ENCODE data around the gene CCDC92. TPM values are rescaled to one million over a fixed set of nuclear protein-coding genes. Genes with fewer than 3 reads are reported as not detected.

Gene CCDC92
- total and polyA plus RNA-seq, 2 experiments from 2014 or later, result 16.9 to 60.2 TPM

DNA sequence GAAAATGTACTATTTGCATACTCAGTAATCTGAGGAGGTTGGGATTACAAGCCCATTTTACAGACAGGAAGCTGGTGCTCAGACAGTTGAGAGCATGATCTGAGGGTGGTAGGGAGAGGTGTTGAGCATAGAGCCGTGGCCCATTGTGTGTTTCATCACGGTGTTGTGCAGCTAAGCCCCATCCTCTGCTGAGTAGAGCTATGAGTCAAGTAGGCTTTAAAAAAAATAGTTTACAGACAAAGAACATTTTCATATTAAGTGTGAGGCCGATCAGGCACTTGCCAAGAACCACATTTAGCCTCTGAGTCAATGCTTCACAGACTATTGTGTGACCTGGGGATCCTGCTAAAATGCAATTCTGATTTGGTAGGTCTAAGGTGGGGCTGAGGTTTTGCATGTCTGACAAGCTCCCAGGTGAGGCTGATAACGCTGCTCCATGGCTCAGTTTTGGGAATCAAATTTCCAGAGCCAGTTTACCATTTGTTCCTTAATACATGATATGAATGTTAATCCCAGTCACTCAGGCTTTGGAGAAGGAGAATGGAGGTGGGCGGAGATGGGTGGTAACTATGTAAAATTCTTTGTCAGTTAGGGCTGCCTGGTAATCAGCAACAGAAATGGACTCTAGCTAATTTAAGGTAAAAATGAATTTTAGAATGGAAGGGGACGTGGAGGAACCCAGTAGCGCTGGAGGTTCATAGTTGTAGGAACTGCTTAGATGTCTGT lies 22.6 kb upstream of the CCDC92 start:
- Histone ChIP-seq H3K36me3 (replicated peaks; ENCODE audit: insufficient read depth, low read depth) (no peaks in the 10 kb centered on the region), H3K4me2 (no peak overlapping the region), H3K4me1 (ENCODE audit: insufficient read depth) (peaks cover 52% of the 10 kb centered on the region), H2AFZ (no peak overlapping the region), H4K20me1 (ENCODE audit: insufficient read depth, poor library complexity, severe bottlenecking) (peaks cover 7% of the 10 kb centered on the region), H3K4me3 (no peak overlapping the region), H3K27me3 (no peaks in the 10 kb centered on the region), H3K79me2 (peaks cover 77% of the 10 kb centered on the region), H3K9me3 (ENCODE audit: low read depth) (no peaks in the 10 kb centered on the region), H3K9me2 (replicated peaks; ENCODE audit: insufficient read depth) (no peaks in the 10 kb centered on the region), H3K27ac (no peak overlapping the region)
- 83% methylated on average over 7 of the region's 7 CpGs for WGBS (ENCODE audit: low lambda C conversion rate, missing lambda C conversion rate)
- DNase-seq (ENCODE audit: low spot score), result no peak
- TF ChIP-seq EZH2 (IDR thresholded peaks at IDR 0.05; ENCODE audit: borderline replicate concordance) (no peak), EZH2phosphoT487 (IDR thresholded peaks at IDR 0.05; ENCODE audit: low read depth, severe bottlenecking, unreplicated experiment) (no peak)
- TF ChIP-seq, protein P1, sequence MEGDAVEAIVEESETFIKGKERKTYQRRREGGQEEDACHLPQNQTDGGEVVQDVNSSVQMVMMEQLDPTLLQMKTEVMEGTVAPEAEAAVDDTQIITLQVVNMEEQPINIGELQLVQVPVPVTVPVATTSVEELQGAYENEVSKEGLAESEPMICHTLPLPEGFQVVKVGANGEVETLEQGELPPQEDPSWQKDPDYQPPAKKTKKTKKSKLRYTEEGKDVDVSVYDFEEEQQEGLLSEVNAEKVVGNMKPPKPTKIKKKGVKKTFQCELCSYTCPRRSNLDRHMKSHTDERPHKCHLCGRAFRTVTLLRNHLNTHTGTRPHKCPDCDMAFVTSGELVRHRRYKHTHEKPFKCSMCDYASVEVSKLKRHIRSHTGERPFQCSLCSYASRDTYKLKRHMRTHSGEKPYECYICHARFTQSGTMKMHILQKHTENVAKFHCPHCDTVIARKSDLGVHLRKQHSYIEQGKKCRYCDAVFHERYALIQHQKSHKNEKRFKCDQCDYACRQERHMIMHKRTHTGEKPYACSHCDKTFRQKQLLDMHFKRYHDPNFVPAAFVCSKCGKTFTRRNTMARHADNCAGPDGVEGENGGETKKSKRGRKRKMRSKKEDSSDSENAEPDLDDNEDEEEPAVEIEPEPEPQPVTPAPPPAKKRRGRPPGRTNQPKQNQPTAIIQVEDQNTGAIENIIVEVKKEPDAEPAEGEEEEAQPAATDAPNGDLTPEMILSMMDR (IDR thresholded peaks at IDR 0.05; ENCODE audit: poor library complexity), result no peak

DNA sequence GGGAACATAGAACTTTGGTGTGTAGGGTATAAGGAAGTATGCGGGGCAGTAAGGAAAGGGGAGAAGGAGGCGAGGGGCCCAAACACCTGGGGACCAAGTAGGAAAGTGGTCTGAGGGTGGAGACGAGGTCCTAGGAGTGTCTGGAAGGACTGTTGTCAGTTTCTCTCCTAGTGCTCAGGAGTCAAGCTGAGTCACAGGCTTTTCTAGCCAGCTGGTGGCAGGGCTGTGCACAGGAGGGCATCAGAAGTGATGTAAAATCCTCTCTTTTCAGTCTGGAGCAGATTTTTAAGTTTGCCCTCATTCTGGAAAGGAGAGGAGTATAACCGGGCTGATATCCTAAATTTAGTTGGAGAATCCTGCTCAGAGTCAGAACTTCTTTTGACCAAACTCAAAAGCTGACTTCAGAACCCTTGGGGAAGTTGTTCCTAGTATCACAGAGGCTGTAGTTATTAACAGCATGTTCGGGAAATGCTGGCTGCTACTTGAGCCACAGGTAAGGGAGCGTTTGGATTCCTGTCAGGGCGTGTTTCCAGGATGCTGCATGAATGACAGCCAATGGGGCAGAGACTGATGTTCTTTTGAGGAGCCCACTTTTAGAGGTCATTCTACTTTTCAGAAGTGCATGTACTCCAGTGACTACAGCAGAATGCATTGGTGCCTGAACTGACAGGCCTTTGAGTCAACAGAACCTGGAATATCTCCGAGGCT lies 19.6 kb upstream of the CCDC92 start:
- no peak for DNase-seq (ENCODE audit: low spot score)
- Histone ChIP-seq H3K27me3 (no peaks in the 10 kb centered on the region), H3K4me3 (no peak overlapping the region), H3K9me2 (replicated peaks; ENCODE audit: insufficient read depth) (no peaks in the 10 kb centered on the region), H3K9me3 (ENCODE audit: low read depth) (no peaks in the 10 kb centered on the region), H4K20me1 (ENCODE audit: insufficient read depth, poor library complexity, severe bottlenecking) (peaks cover 7% of the 10 kb centered on the region), H3K4me1 (ENCODE audit: insufficient read depth) (peaks cover 67% of the 10 kb centered on the region), H2AFZ (no peak overlapping the region), H3K36me3 (replicated peaks; ENCODE audit: insufficient read depth, low read depth) (no peaks in the 10 kb centered on the region), H3K4me2 (peak overlapping the region; percentile 47), H3K27ac (peak overlapping the region; percentile 87), H3K79me2 (peaks cover 84% of the 10 kb centered on the region)
- TF ChIP-seq EZH2phosphoT487 (IDR thresholded peaks at IDR 0.05; ENCODE audit: low read depth, severe bottlenecking, unreplicated experiment) (no peak), EZH2 (IDR thresholded peaks at IDR 0.05; ENCODE audit: borderline replicate concordance) (no peak)
- TF ChIP-seq, protein P1 (IDR thresholded peaks at IDR 0.05; ENCODE audit: poor library complexity), result no peak
- 90% methylated on average over 8 of the region's 8 CpGs for WGBS (ENCODE audit: low lambda C conversion rate, missing lambda C conversion rate)

DNA sequence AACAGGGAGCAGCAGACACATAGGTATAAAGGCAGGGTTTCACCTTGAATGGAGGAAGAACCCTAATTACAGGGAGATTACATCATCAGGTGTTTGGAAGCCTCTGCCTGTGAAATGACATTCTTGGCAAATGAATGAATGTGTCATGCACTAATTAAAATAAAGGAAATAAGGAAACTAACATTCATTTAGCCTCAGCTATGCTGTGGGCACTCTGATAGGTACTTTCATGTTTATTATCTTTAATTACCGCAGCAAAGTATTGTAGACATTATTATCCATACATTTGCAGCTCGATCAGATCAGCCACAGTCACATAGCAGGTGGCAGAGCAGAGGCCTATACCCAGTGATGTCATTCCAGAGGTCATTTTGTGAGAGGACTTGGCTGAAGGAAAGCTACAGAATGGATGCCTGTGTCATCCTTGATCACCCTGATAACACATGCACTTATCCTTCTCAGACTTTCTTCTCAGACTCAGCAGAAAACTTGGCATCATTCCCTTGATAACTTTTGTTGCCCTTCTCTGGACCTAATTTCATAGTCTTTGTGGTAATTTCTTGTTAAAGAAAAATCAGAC lies 18.8 kb upstream of the CCDC92 start:
- Histone ChIP-seq H4K20me1 (ENCODE audit: insufficient read depth, poor library complexity, severe bottlenecking) (peaks cover 11% of the 10 kb centered on the region), H3K4me1 (ENCODE audit: insufficient read depth) (peaks cover 61% of the 10 kb centered on the region), H3K36me3 (replicated peaks; ENCODE audit: insufficient read depth, low read depth) (no peaks in the 10 kb centered on the region), H3K9me3 (ENCODE audit: low read depth) (no peaks in the 10 kb centered on the region), H3K4me2 (peak overlapping the region; percentile 47), H3K27me3 (no peaks in the 10 kb centered on the region), H3K79me2 (peaks cover 84% of the 10 kb centered on the region), H3K4me3 (no peak overlapping the region), H3K27ac (peak overlapping the region; percentile 87), H2AFZ (no peak overlapping the region), H3K9me2 (replicated peaks; ENCODE audit: insufficient read depth) (no peaks in the 10 kb centered on the region)
- TF ChIP-seq, protein P1 (IDR thresholded peaks at IDR 0.05; ENCODE audit: poor library complexity), result no peak
- TF ChIP-seq EZH2phosphoT487 (IDR thresholded peaks at IDR 0.05; ENCODE audit: low read depth, severe bottlenecking, unreplicated experiment), result no peak
- no peak for TF ChIP-seq EZH2 (IDR thresholded peaks at IDR 0.05; ENCODE audit: borderline replicate concordance)
- 82% methylated on average over 2 of the region's 2 CpGs for WGBS (ENCODE audit: low lambda C conversion rate, missing lambda C conversion rate)
- DNase-seq (ENCODE audit: low spot score), result no peak

All from hepatocyte (in vitro differentiated cells).